ENCODE measurements around the gene C6orf136. TPM values are rescaled to one million over a fixed set of nuclear protein-coding genes. Genes with fewer than 3 reads are reported as not detected.
A peak's percentile ranks its signal among the peaks of the same experiment; 100 is the strongest.

The C6orf136 gene
- total and polyA plus RNA-seq, 12 donors = 39.8 to 134 (median 53.3) TPM

- ATAC-seq = peak; percentile 73 to 82 (median 77)
- Histone ChIP-seq H3K27ac (peak overlapping the region; percentile 80 to 98 (median 93)), H3K27me3 (no peaks in the 10 kb centered on the region), H3K36me3 (peaks cover 4 to 45% (median 14%) of the 10 kb centered on the region in 9 donors), H3K4me3 (peak overlapping the region; percentile 57 to 94 (median 76)), H3K4me1 (peaks cover 14 to 66% (median 61%) of the 10 kb centered on the region in 9 donors), H3K9me3 (no peaks in the 10 kb centered on the region)
- TF ChIP-seq CTCF (IDR thresholded peaks at IDR 0.05) = no peak
- intact Hi-C loops (cut with DNase I) = loop anchor here in 3 of 10 donors (5.0 kb wide), 3 partner anchors 72 to 127 kb away; partner anchors contain the start of genes FLOT1 (in 1 of the 3), IER3 (in 1 of the 3), PPP1R18 (in 1 of the 3) and TUBB (in 1 of the 3)
- 0% methylated on average over 6 of the region's 6 CpGs for WGBS, 2 donors
- peak; percentile 56 to 95 for DNase-seq
Observed at GRCh38 chr6:30614843-30615218, 32.1 kb upstream of the C6orf136 start.

- Histone ChIP-seq H3K27ac (peak overlapping the region; percentile 80 to 98 (median 93)), H3K9me3 (no peaks in the 10 kb centered on the region), H3K4me3 (peak overlapping the region; percentile 57 to 94 (median 76)), H3K4me1 (peaks cover 14 to 60% (median 56%) of the 10 kb centered on the region in 9 donors), H3K36me3 (peaks cover 4 to 51% (median 19%) of the 10 kb centered on the region in 9 donors), H3K27me3 (no peaks in the 10 kb centered on the region)
- TF ChIP-seq CTCF (IDR thresholded peaks at IDR 0.05) = no peak
- ATAC-seq (peak in 1 of 8 donors; percentile 15), DNase-seq (peak in 1 of 2 donors; percentile 52)
- intact Hi-C loops (cut with DNase I) = loop anchor here in 3 of 10 donors (5.0 kb wide), 3 partner anchors 72 to 127 kb away; partner anchors contain the start of genes FLOT1 (in 1 of the 3), IER3 (in 1 of the 3), PPP1R18 (in 1 of the 3) and TUBB (in 1 of the 3)
- 0 to 1% methylated on average over 10 of the region's 10 CpGs for WGBS, 2 donors
Observed at GRCh38 chr6:30615219-30615957, 31.5 kb upstream of the C6orf136 start.

GRCh38 chr6:30615958-30616810 lies 30.7 kb upstream of the C6orf136 start:
- DNase-seq (no peak), ATAC-seq (no peak)
- whole genome bisulfite sequencing, 2 donors = 0 to 4% methylated on average over 10 of the region's 10 CpGs
- Histone ChIP-seq H3K4me1 (peaks cover 14 to 52% (median 48%) of the 10 kb centered on the region in 9 donors), H3K9me3 (no peaks in the 10 kb centered on the region), H3K4me3 (peak overlapping the region; percentile 57 to 94 (median 76)), H3K27me3 (no peaks in the 10 kb centered on the region), H3K36me3 (peaks cover 4 to 59% (median 25%) of the 10 kb centered on the region in 9 donors), H3K27ac (peak overlapping the region; percentile 80 to 98 (median 93))
- TF ChIP-seq CTCF (IDR thresholded peaks at IDR 0.05) = no peak
- intact Hi-C loops (cut with DNase I) = loop anchor here in 5 of 10 donors (2.0 to 5.0 kb wide), 4 partner anchors 71 to 126 kb away; partner anchors contain the start of genes TUBB (in 4 of the 5), FLOT1 (in 1 of the 5), IER3 (in 1 of the 5) and PPP1R18 (in 1 of the 5)

Data from heart right ventricle (tissue), 16 donors.